Measurements from ENCODE around the gene CRY2. TPM values are rescaled to one million over a fixed set of nuclear protein-coding genes. Genes with fewer than 3 reads are reported as not detected.

CRY2 gene
- polyA plus RNA-seq, 2 donors = 5.9 to 6.8 TPM

DNA sequence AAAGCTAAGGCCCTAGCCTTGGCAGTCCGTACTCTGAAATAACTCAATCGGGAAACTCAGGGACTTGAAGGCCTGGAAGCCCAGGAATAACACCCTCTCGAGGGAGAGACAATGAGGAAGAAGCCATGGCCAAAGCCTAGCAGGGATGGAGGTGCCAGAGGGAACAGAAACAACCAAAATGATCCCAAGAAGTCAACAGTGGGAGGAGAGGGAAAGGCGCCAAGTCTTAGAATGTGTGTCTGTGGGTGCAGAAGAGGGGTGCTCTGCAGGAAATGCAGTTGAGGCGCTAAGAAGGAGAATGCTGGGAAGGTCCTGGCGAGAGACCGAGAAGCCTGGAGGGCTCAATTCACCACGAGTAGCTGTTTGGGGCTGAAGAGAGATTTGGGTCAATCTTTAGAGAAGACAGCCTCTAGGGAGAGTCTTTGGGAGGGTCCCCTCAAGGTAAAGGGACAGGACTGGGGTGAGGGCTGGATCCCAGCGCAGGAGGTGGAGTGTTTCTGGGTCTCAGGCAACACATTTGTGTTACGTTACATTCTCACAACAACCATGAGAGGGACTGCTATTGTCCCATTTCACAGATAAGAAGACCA lies 37.4 kb downstream of the CRY2 start:
- 87 to 88% methylated on average over 10 of the region's 10 CpGs for WGBS, 2 donors
- Histone ChIP-seq H3K4me3 (ENCODE audit: low read depth in 1 of 2, low read length in 2 of 2) (no peak overlapping the region), H3K4me1 (ENCODE audit: control insufficient read depth in 2 of 2, insufficient read depth in 2 of 2, low read length in 1 of 2) (peaks cover 6 to 8% of the 10 kb centered on the region in 2 donors), H3K27ac (ENCODE audit: low read depth in 2 of 2, low read length in 1 of 2) (no peak overlapping the region), H3K9me3 (ENCODE audit: control insufficient read depth in 2 of 2, insufficient read depth in 1 of 2, low read depth in 1 of 2, low read length in 1 of 2) (no peaks in the 10 kb centered on the region), H3K36me3 (ENCODE audit: control insufficient read depth in 2 of 2, insufficient read depth in 2 of 2, low read length in 1 of 2) (peaks cover 12 to 22% of the 10 kb centered on the region in 2 donors), H3K27me3 (ENCODE audit: control insufficient read depth in 1 of 2, insufficient read depth in 2 of 2, low read length in 2 of 2) (no peaks in the 10 kb centered on the region)

DNA sequence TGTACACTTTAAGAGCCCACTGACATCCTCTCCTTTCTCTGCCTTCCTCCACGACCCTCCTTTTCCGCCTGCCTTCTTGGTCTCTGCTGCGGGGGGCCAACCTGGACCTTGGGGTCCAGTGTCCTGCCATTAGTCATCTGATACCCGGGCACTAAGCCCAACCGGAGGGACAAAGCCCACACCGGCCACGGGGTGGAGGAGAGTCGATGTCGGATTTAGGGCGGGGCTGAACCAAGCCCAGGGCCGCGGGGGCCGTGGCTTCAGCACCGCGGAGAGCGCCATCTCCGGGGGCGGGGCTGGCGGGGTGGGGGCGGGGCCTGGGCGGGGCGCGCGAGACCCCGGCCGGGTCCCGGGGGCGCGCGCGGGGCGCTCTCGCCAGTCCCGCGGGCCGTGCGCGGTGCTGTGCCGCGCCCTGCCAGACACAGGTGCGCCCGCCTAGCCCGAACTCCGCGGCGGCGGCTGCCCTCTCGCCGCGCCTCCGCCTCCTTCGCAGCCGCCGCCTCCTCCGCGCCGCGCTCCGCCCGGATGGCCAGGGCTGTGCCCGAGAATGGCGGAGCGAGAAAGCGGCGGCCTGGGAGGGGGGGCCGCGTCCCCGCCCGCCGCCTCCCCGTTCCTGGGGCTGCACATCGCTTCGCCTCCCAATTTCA lies 38.1 kb downstream of the CRY2 start, which contains the start of gene MAPK8IP1:
Gene MAPK8IP1, plus strand, starts transcription at position 378 of the 647 bp plus-strand sequence. Its CDS starts 170 bp downstream, at position 548.
- H3K27me3 ChIP-seq (ENCODE audit: control insufficient read depth in 1 of 2, insufficient read depth in 2 of 2, low read length in 2 of 2) = no peaks in the 10 kb centered on the region
- H3K27ac ChIP-seq (ENCODE audit: low read depth in 2 of 2, low read length in 1 of 2) = no peak within 1 kb of the TSS
- peaks cover 6 to 8% of the 10 kb centered on the region in 2 donors for H3K4me1 ChIP-seq (ENCODE audit: control insufficient read depth in 2 of 2, insufficient read depth in 2 of 2, low read length in 1 of 2)
- H3K36me3 ChIP-seq (ENCODE audit: control insufficient read depth in 2 of 2, insufficient read depth in 2 of 2, low read length in 1 of 2) = peaks cover 12 to 22% of the 10 kb centered on the region in 2 donors
- WGBS, 2 donors = 2% methylated on average over 50 to 73 of the region's 73 CpGs
- no peaks in the 10 kb centered on the region for H3K9me3 ChIP-seq (ENCODE audit: control insufficient read depth in 2 of 2, insufficient read depth in 1 of 2, low read depth in 1 of 2, low read length in 1 of 2)
- H3K4me3 ChIP-seq (ENCODE audit: low read depth in 1 of 2, low read length in 2 of 2) = peak within 1 kb of the TSS; percentile 45 to 57

DNA sequence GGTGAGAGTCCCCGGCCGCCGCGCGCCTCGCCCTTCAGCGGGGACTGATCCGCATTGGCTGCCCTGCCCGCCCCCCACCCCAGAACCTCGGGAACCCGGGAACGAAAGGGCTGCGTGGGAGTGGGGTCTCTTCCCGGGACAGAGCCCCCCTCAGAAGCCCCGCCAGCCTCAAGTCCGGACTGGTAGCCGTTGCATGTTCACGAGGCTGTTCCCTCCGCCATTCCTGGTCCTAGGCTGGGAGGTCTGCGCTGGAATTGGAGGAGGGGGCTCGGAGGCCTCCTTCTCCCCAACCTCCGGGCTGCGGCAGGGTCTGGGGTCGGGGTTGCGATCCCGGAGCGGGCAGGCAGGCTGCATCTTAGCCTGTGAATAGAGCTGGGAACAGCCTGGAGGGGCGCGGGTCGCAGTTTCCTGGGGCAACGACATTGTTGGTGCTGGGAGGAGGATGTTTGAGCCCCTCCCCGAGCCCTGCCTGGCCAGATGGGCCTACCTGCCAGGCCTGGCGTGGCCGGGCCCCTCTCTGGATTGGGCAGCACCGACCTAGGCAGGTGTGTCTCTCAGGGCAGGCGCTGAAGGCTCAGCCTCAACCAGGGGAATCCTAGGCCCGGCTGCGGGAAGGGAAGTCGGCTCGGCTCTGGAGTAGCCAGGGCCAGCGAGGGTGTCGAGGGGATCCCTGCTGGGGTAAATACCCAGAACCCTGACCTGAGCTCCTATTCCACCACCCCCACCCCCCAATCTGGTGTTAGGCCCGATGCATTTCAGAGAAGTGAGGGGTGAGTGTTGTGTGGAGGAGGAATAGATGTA lies 38.8 kb downstream of the CRY2 start:
- H3K4me1 ChIP-seq (ENCODE audit: control insufficient read depth in 2 of 2, insufficient read depth in 2 of 2, low read length in 1 of 2) = peaks cover 6 to 8% of the 10 kb centered on the region in 2 donors
- peak overlapping the region; percentile 45 to 57 for H3K4me3 ChIP-seq (ENCODE audit: low read depth in 1 of 2, low read length in 2 of 2)
- H3K9me3 ChIP-seq (ENCODE audit: control insufficient read depth in 2 of 2, insufficient read depth in 1 of 2, low read depth in 1 of 2, low read length in 1 of 2) = no peaks in the 10 kb centered on the region
- no peak overlapping the region for H3K27ac ChIP-seq (ENCODE audit: low read depth in 2 of 2, low read length in 1 of 2)
- H3K36me3 ChIP-seq (ENCODE audit: control insufficient read depth in 2 of 2, insufficient read depth in 2 of 2, low read length in 1 of 2) = peaks cover 7 to 15% of the 10 kb centered on the region in 2 donors
- WGBS, 2 donors = 17 to 19% methylated on average over 43 of the region's 43 CpGs
- H3K27me3 ChIP-seq (ENCODE audit: control insufficient read depth in 1 of 2, insufficient read depth in 2 of 2, low read length in 2 of 2) = no peaks in the 10 kb centered on the region

DNA sequence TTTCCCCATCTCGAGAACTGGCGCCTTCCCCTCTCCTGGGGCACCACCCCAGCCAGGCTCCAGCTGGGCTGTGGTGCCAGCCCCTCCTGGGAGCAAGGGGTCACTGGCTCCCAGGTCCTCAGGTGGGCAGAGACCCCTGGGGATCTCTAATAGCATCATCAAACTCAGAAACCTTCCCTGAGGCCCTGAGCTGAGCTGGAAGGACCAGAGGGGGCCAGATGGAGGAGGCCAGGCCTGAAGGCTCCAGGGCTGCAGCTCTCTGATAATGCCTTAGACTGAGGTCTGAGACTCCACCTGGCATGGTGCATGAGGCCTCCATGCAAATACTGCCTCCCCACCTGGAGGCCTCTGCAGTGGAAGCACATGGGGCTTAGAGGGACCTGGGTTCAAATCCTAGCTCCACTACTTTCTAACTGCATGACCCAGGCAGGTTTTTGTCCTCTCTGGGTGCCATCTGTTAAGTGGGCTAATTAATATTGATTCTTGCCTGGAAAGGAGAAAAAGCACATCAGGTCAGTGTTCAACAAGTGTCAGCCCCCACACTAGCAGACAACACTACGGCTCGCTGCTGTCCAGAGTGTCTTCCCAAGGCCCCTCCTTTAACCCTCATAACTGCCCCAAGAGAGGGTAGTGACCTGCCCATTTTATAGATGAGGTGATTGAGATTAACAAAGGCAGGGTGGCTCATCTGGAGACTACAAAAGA lies 39.7 kb downstream of the CRY2 start:
- Histone ChIP-seq H3K4me1 (ENCODE audit: control insufficient read depth in 2 of 2, insufficient read depth in 2 of 2, low read length in 1 of 2) (peaks cover 6 to 8% of the 10 kb centered on the region in 2 donors), H3K36me3 (ENCODE audit: control insufficient read depth in 2 of 2, insufficient read depth in 2 of 2, low read length in 1 of 2) (peaks cover 0 to 7% of the 10 kb centered on the region in 2 donors), H3K27ac (ENCODE audit: low read depth in 2 of 2, low read length in 1 of 2) (no peak overlapping the region), H3K9me3 (ENCODE audit: control insufficient read depth in 2 of 2, insufficient read depth in 1 of 2, low read depth in 1 of 2, low read length in 1 of 2) (no peaks in the 10 kb centered on the region), H3K27me3 (ENCODE audit: control insufficient read depth in 1 of 2, insufficient read depth in 2 of 2, low read length in 2 of 2) (no peaks in the 10 kb centered on the region), H3K4me3 (ENCODE audit: low read depth in 1 of 2, low read length in 2 of 2) (no peak overlapping the region)
- 86 to 97% methylated on average over 4 of the region's 4 CpGs for WGBS, 2 donors

DNA sequence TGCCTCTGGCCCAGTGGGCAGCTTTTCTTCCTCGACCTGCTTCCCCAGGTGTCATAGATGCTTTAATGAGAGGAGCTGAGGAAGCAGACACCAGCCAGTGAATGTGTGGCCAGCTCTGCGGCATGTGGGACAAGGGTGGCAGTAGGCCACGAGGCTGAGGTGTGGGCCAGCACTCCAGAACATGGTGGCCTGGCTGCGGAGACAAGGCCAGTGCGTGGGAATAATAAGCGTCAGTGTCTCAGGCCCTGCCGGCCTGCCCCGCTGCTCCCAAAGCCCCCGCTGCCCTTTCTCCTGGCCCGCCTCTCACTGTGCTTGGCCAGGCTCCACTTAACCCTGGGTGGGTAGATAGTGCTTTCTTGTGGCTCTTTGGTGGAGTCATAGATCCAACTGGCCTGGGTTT lies 40.3 kb downstream of the CRY2 start:
- peaks cover 6 to 8% of the 10 kb centered on the region in 2 donors for H3K4me1 ChIP-seq (ENCODE audit: control insufficient read depth in 2 of 2, insufficient read depth in 2 of 2, low read length in 1 of 2)
- no peaks in the 10 kb centered on the region for H3K9me3 ChIP-seq (ENCODE audit: control insufficient read depth in 2 of 2, insufficient read depth in 1 of 2, low read depth in 1 of 2, low read length in 1 of 2)
- 89% methylated on average over 10 of the region's 10 CpGs for WGBS, 2 donors
- no peak overlapping the region for H3K4me3 ChIP-seq (ENCODE audit: low read depth in 1 of 2, low read length in 2 of 2)
- no peaks in the 10 kb centered on the region for H3K27me3 ChIP-seq (ENCODE audit: control insufficient read depth in 1 of 2, insufficient read depth in 2 of 2, low read length in 2 of 2)
- peaks cover 0 to 2% of the 10 kb centered on the region in 2 donors for H3K36me3 ChIP-seq (ENCODE audit: control insufficient read depth in 2 of 2, insufficient read depth in 2 of 2, low read length in 1 of 2)
- no peak overlapping the region for H3K27ac ChIP-seq (ENCODE audit: low read depth in 2 of 2, low read length in 1 of 2)

DNA sequence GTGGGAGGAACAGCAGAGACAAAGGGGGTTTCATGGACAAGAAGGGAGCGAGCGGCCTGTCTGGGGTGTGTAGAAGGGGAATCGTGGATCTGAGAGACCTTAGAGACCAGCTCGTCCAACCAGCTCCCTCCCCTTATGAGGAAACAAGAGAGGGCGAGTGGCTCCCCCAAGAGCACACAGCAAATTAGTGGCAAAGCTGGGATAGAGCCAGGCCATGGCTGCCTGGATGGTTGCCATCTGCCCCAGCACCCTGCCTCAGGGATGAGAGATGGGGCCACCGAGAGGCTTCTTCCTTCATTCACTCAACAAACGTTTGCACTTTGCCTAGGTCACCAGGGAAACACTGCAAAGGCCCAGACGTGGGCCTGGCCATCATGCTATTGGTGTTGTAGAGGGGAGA lies 42.3 kb downstream of the CRY2 start:
- H3K9me3 ChIP-seq (ENCODE audit: control insufficient read depth in 2 of 2, insufficient read depth in 1 of 2, low read depth in 1 of 2, low read length in 1 of 2) = no peaks in the 10 kb centered on the region
- H3K27me3 ChIP-seq (ENCODE audit: control insufficient read depth in 1 of 2, insufficient read depth in 2 of 2, low read length in 2 of 2) = no peaks in the 10 kb centered on the region
- 80 to 89% methylated on average over 8 of the region's 8 CpGs for WGBS, 2 donors

DNA sequence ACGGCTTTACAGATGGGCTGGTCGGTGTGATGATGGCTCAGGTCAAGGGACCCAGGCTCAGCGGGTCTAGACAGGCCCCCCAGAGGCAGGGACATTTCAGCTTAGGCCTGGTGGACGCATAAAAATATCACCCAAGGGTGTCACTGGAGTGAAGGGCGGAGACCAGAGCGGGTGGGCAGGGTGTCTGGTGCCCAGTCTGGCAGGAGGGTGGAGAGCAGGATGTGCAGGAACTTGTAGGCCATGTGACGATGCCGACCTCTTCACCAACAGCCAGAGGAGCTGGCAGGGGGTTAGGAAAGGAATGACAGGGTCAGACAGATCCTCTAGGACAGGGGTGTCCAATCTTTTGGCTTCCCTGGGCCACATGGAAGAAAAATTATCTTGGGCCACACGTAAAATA lies 42.7 kb downstream of the CRY2 start:
- 71 to 77% methylated on average over 9 of the region's 9 CpGs for WGBS, 2 donors
- Histone ChIP-seq H3K36me3 (ENCODE audit: control insufficient read depth in 2 of 2, insufficient read depth in 2 of 2, low read length in 1 of 2) (no peaks in the 10 kb centered on the region), H3K4me1 (ENCODE audit: control insufficient read depth in 2 of 2, insufficient read depth in 2 of 2, low read length in 1 of 2) (peaks cover 6 to 8% of the 10 kb centered on the region in 2 donors), H3K27me3 (ENCODE audit: control insufficient read depth in 1 of 2, insufficient read depth in 2 of 2, low read length in 2 of 2) (no peaks in the 10 kb centered on the region), H3K27ac (ENCODE audit: low read depth in 2 of 2, low read length in 1 of 2) (no peak overlapping the region), H3K9me3 (ENCODE audit: control insufficient read depth in 2 of 2, insufficient read depth in 1 of 2, low read depth in 1 of 2, low read length in 1 of 2) (no peaks in the 10 kb centered on the region), H3K4me3 (ENCODE audit: low read depth in 1 of 2, low read length in 2 of 2) (no peak overlapping the region)

More for the DNA sequence above, 42.3 kb downstream of the CRY2 start:
- Histone ChIP-seq H3K4me3 (ENCODE audit: low read depth in 1 of 2, low read length in 2 of 2) (no peak overlapping the region), H3K4me1 (ENCODE audit: control insufficient read depth in 2 of 2, insufficient read depth in 2 of 2, low read length in 1 of 2) (peaks cover 6 to 8% of the 10 kb centered on the region in 2 donors), H3K36me3 (ENCODE audit: control insufficient read depth in 2 of 2, insufficient read depth in 2 of 2, low read length in 1 of 2) (no peaks in the 10 kb centered on the region), H3K27ac (ENCODE audit: low read depth in 2 of 2, low read length in 1 of 2) (no peak overlapping the region)

DNA sequence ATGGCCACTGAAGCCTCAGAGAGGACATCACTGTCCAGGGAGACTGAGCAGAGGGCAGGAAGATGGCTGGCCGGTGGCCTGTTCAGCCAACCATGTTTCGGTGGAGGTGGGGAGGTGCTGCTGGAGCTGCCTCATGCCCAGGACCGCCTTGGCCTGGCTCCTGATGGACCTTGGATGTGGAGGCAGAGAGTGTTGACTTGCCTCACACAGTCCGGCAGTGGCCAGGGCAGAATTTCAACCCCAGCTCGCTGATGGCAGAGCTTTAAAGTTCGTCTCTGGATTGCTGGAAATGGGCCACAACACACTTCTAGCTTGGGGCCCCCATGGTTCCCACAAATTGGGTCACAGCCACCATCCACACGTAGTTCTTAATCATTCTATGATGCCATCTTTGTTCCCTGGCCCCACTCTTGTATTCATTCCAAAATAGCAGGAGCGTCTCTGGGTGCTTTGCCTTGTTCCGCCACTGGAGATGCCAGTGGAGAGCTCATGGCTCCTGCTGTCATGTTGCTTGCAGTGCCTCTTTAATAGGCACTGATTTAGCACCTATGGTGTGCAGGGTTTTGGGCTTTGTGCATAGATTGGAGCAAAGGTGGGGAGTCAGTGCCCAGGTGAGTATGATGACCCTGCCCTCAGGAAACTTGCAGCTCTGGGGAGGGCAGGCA lies 43.7 kb downstream of the CRY2 start:
- Histone ChIP-seq H3K9me3 (ENCODE audit: control insufficient read depth in 2 of 2, insufficient read depth in 1 of 2, low read depth in 1 of 2, low read length in 1 of 2) (no peaks in the 10 kb centered on the region), H3K4me3 (ENCODE audit: low read depth in 1 of 2, low read length in 2 of 2) (no peak overlapping the region), H3K27ac (ENCODE audit: low read depth in 2 of 2, low read length in 1 of 2) (no peak overlapping the region), H3K27me3 (ENCODE audit: control insufficient read depth in 1 of 2, insufficient read depth in 2 of 2, low read length in 2 of 2) (no peaks in the 10 kb centered on the region), H3K36me3 (ENCODE audit: control insufficient read depth in 2 of 2, insufficient read depth in 2 of 2, low read length in 1 of 2) (no peaks in the 10 kb centered on the region), H3K4me1 (ENCODE audit: control insufficient read depth in 2 of 2, insufficient read depth in 2 of 2, low read length in 1 of 2) (peaks cover 3% of the 10 kb centered on the region in 2 donors)
- 80 to 84% methylated on average over 9 of the region's 9 CpGs for WGBS, 2 donors

DNA sequence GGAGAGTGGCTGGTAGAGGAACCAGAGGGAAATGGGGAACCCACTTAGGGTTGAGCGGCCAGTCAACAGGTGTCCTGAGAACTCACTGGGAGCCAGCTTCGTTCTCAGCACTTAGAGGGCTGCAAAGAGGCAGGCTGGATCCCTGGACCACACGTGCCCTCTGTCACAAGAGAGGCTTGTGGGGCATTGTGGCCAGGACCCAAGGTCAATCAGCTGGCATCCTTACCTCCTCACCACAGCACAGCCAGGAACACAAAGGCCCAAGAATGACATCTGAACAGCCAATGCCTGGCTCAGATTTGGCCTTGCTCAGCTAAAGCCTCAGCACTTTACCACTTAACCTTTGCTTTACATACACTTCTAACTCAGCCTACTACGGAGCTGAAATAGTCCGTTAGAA lies 45.6 kb downstream of the CRY2 start:
- no peak overlapping the region for H3K4me3 ChIP-seq (ENCODE audit: low read depth in 1 of 2, low read length in 2 of 2)
- no peaks in the 10 kb centered on the region for H3K27me3 ChIP-seq (ENCODE audit: control insufficient read depth in 1 of 2, insufficient read depth in 2 of 2, low read length in 2 of 2)
- no peaks in the 10 kb centered on the region for H3K36me3 ChIP-seq (ENCODE audit: control insufficient read depth in 2 of 2, insufficient read depth in 2 of 2, low read length in 1 of 2)
- H3K9me3 ChIP-seq (ENCODE audit: control insufficient read depth in 2 of 2, insufficient read depth in 1 of 2, low read depth in 1 of 2, low read length in 1 of 2) = no peaks in the 10 kb centered on the region
- WGBS, 2 donors = 82 to 85% methylated on average over 5 of the region's 5 CpGs
- no peaks in the 10 kb centered on the region for H3K4me1 ChIP-seq (ENCODE audit: control insufficient read depth in 2 of 2, insufficient read depth in 2 of 2, low read length in 1 of 2)
- no peak overlapping the region for H3K27ac ChIP-seq (ENCODE audit: low read depth in 2 of 2, low read length in 1 of 2)

All from esophagus (tissue), 2 donors.